ENCODE data around the gene NUTM2G.
"Not testable (repeated sequence)": the region's sequence is repeated elsewhere in the genome, so short reads cannot be mapped to it uniquely, and the experiment has no call there.

- TF ChIP-seq CTCF (conservative IDR thresholded peaks at IDR 0.05 in 1 of 2, IDR thresholded peaks at IDR 0.05 in 1 of 2; ENCODE audit: low read depth in 1 of 2, low read length in 2 of 2); EZH2 (IDR thresholded peaks at IDR 0.05; ENCODE audit: low read length, missing control alignments): not testable (repeated sequence)
Measured at GRCh38 chr9:96900010-96900409, 28.6 kb upstream of the NUTM2G start.
